GM12874 (cell line): ENCODE data around the gene CERS1.

Source experiments
- TF ChIP-seq, protein P1 (sequence below): IDR thresholded peaks from 2 replicates; pipeline ENCODE4 v1.5.1; 2011; ENCODE audit warnings: low read depth, mild to moderate bottlenecking, control low read depth, low read length, moderate library complexity; ENCODE audit not compliant: insufficient read depth

Gene CERS1, protein sequence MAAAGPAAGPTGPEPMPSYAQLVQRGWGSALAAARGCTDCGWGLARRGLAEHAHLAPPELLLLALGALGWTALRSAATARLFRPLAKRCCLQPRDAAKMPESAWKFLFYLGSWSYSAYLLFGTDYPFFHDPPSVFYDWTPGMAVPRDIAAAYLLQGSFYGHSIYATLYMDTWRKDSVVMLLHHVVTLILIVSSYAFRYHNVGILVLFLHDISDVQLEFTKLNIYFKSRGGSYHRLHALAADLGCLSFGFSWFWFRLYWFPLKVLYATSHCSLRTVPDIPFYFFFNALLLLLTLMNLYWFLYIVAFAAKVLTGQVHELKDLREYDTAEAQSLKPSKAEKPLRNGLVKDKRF

DNA sequence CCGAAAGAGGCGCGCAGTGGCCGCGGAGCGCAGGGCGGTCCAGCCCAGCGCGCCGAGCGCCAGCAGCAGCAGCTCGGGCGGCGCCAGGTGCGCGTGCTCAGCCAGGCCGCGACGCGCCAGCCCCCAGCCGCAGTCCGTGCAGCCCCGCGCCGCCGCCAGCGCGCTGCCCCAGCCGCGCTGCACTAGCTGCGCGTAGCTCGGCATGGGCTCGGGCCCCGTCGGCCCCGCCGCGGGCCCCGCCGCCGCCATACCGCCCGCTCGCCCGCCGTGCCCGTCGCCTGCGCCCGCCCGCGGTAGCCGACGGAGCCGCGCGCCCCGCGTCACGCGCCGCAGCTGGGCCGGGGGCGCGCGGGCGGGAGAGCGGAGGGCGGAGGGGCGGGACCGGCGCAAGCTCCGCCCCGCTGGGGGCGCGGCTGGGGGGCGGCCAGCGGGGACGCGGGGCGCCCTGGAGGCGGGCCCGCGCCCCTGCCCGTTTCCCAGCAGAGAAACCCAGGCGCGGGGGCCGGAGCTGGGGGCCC, at the start of gene CERS1:
Gene CERS1 (minus strand): TSS at position 335 of the 518 bp plus-strand sequence. CDS start 86 bp downstream, at position 249.
- TF ChIP-seq, protein P1, sequence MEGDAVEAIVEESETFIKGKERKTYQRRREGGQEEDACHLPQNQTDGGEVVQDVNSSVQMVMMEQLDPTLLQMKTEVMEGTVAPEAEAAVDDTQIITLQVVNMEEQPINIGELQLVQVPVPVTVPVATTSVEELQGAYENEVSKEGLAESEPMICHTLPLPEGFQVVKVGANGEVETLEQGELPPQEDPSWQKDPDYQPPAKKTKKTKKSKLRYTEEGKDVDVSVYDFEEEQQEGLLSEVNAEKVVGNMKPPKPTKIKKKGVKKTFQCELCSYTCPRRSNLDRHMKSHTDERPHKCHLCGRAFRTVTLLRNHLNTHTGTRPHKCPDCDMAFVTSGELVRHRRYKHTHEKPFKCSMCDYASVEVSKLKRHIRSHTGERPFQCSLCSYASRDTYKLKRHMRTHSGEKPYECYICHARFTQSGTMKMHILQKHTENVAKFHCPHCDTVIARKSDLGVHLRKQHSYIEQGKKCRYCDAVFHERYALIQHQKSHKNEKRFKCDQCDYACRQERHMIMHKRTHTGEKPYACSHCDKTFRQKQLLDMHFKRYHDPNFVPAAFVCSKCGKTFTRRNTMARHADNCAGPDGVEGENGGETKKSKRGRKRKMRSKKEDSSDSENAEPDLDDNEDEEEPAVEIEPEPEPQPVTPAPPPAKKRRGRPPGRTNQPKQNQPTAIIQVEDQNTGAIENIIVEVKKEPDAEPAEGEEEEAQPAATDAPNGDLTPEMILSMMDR = no peak

DNA sequence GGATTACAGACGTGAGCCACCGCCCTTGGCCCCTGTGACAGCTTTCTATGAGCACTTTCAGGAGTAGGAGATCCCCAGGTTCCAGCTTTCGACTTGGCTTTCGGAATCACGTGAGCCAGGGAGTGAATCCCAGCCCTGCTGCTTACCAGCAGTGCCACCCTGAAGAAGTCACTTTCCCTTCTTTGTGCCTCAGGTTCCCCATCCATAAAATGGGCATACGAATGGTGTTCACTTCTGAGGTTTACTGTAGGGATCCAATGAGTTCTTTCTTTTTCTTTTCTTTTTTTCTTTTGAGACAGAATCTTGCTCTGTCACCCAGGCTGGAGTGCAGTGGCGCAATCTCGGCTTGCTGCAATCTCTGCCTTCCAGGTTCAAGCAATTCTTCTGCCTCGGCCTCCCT, 49.3 kb upstream of the CERS1 start:
- TF ChIP-seq, protein P1 = no peak

DNA sequence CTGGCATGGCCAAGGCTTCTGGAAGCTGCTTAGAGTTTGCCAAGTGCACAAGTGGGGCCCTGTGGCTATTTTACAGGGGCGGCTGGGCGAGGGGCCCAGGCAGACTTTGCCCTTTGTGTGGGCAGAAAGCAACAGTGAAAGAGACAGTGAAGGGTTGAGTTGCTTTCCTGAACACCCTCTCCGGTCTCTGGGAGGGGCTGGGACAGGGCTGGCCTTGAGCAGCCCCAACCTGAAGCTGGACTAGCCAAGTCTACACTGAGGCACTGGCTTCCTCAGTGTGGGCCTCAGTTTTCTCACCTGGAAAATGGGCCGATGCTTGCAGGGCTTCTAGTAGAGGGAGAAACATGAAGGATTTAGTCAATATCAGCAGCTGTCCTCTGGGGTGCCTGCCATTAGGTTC, 47.5 kb upstream of the CERS1 start:
- TF ChIP-seq, protein P1 = no peak

DNA sequence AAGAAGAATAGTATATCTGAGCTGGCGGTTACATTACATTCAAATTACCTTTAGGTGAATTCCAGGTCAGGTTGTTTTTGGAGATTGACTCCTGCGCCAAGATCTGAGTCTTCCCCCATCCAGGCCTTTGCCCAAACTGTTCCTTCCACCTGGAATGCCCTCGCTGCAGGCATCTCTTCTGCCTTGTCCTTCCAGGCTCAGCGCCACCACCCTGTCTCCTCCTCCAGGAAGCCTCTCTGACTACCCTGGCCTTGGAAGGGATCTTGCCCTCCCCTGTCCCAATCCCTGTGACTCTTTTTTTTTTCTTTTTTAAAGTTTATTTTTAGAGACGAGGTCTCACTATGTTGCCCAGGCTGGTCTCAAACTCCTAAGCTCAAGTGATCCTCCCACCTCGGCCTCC, 46.7 kb upstream of the CERS1 start:
- TF ChIP-seq, protein P1 = no peak

DNA sequence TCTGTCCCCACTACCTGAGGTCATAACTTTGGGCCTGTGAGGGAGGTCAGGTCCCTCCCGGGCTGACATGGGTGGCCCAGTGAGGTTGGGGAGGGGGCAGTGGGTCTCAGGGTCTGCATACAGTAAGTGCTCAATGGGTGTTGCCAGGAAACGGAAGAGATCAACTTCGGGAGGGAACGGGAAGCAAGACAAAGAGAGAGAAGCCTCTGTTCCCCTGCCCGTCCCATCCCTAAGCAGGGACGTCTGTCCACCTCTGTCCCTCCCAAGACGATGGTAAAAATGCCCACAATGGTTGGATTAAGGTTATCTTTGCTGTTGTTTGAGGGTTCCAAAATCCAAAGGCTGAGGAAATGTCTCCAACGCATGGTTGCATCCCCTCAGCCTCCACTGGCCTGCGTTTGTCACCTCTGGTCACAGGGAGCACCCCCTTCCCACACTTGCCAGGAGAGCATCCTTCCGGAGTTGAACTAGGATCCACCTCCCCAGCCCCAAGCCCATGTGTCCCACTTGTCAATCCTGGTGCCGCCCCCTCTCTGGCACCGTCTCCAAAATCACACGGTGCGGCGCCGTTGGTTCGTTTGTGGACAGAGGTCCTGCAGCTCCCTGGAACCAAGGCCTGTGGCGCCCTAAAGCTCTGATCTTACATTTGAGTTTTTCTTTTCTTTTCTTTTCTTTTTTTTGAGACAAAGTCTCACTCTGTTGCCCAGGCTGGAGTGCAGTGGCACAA, 45.8 kb upstream of the CERS1 start:
- TF ChIP-seq, protein P1 = no peak

DNA sequence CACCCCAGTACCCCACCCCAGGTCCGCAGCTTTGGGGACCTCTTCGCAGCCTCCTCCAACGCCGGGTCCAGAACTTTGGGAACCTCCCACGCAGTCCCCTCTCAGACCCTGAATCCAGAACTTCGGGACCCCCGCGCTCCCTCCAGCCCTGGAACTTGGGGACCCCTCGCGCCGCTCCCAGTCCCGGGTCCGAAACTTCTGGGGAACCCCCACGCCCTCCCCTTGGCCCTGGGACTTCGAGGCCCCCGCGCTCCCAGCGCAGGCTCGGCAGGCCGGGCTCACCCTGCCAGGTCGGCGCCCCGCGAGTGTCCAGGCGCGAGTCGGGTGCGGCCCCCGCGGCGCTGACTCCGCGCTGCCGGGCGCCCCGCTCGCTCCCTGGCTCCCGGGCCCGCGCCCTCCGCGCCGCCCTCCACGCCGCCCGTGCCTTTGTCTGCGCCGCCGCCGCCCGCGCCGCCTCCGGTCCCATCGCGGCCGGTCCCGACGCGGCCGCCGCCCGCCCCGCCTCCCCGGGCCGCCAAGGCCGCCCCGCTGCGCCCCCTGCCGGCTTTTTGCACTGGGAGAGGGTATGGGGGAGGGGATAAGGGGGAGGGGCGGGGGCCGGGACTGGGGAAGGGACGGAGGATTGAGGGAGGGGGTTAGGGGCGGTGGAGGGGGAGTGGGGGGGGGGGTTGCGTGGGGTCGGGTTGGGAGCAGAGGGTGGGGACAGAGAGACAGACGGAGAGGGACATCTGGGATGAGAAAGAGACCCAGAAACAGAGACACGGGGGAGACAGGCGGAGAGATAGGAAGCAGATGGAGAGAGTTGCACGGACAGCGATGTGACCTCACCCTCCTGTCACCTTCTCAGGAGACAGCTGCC, 45.0 kb upstream of the CERS1 start, which contains the start of gene HOMER3:
Gene HOMER3 (minus strand): TSS at position 449 of the 859 bp plus-strand sequence. CDS start 2,235 bp downstream, outside the sequence.
- TF ChIP-seq, protein P1 = 0 out of 2 replicates have a peak, but pooled peaks have one; percentile 32
